GM23338 (cell line): Measurements from ENCODE around the gene NHSL1. TPM values are rescaled to one million over a fixed set of nuclear protein-coding genes. Genes with fewer than 3 reads are reported as not detected.

Experiments
- ATAC-seq: fragments of 200-7000 bp; cut with Tn5 transposase; 3 replicates; pipeline ENCODE4 v1.9.1; 2020
- DNase-seq: peaks from one replicate; pipeline ENCODE4 v3.0.0-alpha.2; 2015; ENCODE audit warnings: low spot score
- H2AFZ ChIP-seq: fragments of 200-600 bp; sonication (generic); 2 replicates; pipeline ENCODE4 v1.8.0; 2016; ENCODE audit warnings: antibody characterized with exemption, mild to moderate bottlenecking, moderate library complexity
- H3F3A ChIP-seq: fragments of 200-600 bp; sonication (generic); replicated peaks from 2 replicates; pipeline ENCODE4 v1.8.0; 2017; ENCODE audit warnings: antibody characterized with exemption, mixed run types, low read depth
- H3K27ac ChIP-seq: fragments of 200-600 bp; sonication (generic); 2 replicates; pipeline ENCODE4 v1.6.1; 2016; ENCODE audit warnings: low read depth
- H3K27me3 ChIP-seq: fragments of 200-600 bp; sonication (generic); 2 replicates; pipeline ENCODE4 v1.8.0; 2016; ENCODE audit warnings: mild to moderate bottlenecking, mixed run types, moderate library complexity; ENCODE audit not compliant: insufficient read depth
- H3K36me3 ChIP-seq: fragments of 200-600 bp; sonication (generic); 2 replicates; pipeline ENCODE4 v1.8.0; 2016; ENCODE audit warnings: mild to moderate bottlenecking; ENCODE audit not compliant: insufficient read depth
- H3K4me1 ChIP-seq: fragments of 200-600 bp; sonication (generic); 2 replicates; pipeline ENCODE4 v1.8.0; 2016; ENCODE audit warnings: mild to moderate bottlenecking, moderate library complexity; ENCODE audit not compliant: insufficient read depth
- H3K4me2 ChIP-seq: fragments of 200-600 bp; sonication (generic); 2 replicates; pipeline ENCODE4 v1.7.1; 2017; ENCODE audit warnings: mixed run types
- H3K4me3 ChIP-seq: fragments of 200-600 bp; sonication (generic); 2 replicates; pipeline ENCODE4 v1.6.1; 2016; ENCODE audit warnings: mixed run types
- H3K79me2 ChIP-seq: fragments of 200-600 bp; sonication (generic); replicated peaks from 2 replicates; pipeline ENCODE4 v1.8.0; 2017; ENCODE audit warnings: mild to moderate bottlenecking; ENCODE audit not compliant: insufficient read depth
- H3K9me2 ChIP-seq: fragments of 200-600 bp; sonication (generic); 2 replicates; pipeline ENCODE4 v1.8.0; 2017; ENCODE audit not compliant: insufficient read depth
- H4K20me1 ChIP-seq: fragments of 200-600 bp; sonication (generic); replicated peaks from 2 replicates; pipeline ENCODE4 v1.8.0; 2017; ENCODE audit warnings: mild to moderate bottlenecking; ENCODE audit not compliant: insufficient read depth
- H3K27ac Mint-ChIP-seq: 2 replicates; pipeline ENCODE4 v1.8.0; 2020; ENCODE audit warnings: inconsistent platforms, mild to moderate bottlenecking, moderate library complexity, mixed read lengths
- H3K27me3 Mint-ChIP-seq: 3 replicates; pipeline ENCODE4 v1.8.0; 2022; ENCODE audit warnings: low read depth, mild to moderate bottlenecking, moderate library complexity, mixed read lengths, inconsistent platforms; ENCODE audit not compliant: insufficient read depth, poor library complexity
- H3K36me3 Mint-ChIP-seq: 3 replicates; pipeline ENCODE4 v1.8.0; 2021; ENCODE audit warnings: low read depth, mild to moderate bottlenecking, inconsistent platforms, moderate library complexity, mixed read lengths
- H3K4me1 Mint-ChIP-seq: 3 replicates; pipeline ENCODE4 v1.8.0; 2020; ENCODE audit warnings: mild to moderate bottlenecking, inconsistent platforms, mixed read lengths
- H3K4me3 Mint-ChIP-seq: 3 replicates; pipeline ENCODE4 v1.8.0; 2021; ENCODE audit warnings: moderate library complexity, mild to moderate bottlenecking, inconsistent platforms, mixed read lengths
- H3K9me3 Mint-ChIP-seq: 3 replicates; pipeline ENCODE4 v1.8.0; 2020; ENCODE audit warnings: moderate library complexity, mild to moderate bottlenecking, inconsistent platforms, mixed read lengths
- CREB1 ChIP-seq: fragments of 250-450 bp; sonication (Bioruptor Pico); IDR thresholded peaks from 2 replicates; pipeline ENCODE4 v1.5.0; 2020; ENCODE audit warnings: low read depth, mild to moderate bottlenecking, moderate library complexity
- CTCF ChIP-seq, 2 experiments: fragments of 200-600 bp in 1 of 2; sonication (generic) in 1 of 2; conservative IDR thresholded peaks; 2 replicates each; pipeline versions ENCODE4 v1.5.1 to v1.6.1; 2016 to 2017; ENCODE audit warnings: antibody characterized with exemption in 2 of 2, low read depth in 2 of 2, mild to moderate bottlenecking in 2 of 2, moderate library complexity in 1 of 2
- EZH2 ChIP-seq: fragments of 200-600 bp; sonication (generic); IDR thresholded peaks from one replicate; pipeline ENCODE4 v1.8.0; 2017; ENCODE audit warnings: antibody characterized with exemption, mild to moderate bottlenecking, low read depth; ENCODE audit not compliant: unreplicated experiment
- EZH2phosphoT487 ChIP-seq: fragments of 200-600 bp; sonication (generic); IDR thresholded peaks from one replicate; pipeline ENCODE4 v1.8.1; 2018; ENCODE audit warnings: antibody characterized with exemption; ENCODE audit not compliant: unreplicated experiment
- JUNB ChIP-seq: IDR thresholded peaks from one replicate; pipeline ENCODE4 v1.6.1; 2016; ENCODE audit warnings: antibody characterized with exemption; ENCODE audit not compliant: unreplicated experiment
- REST ChIP-seq: IDR thresholded peaks from one replicate; pipeline ENCODE4 v1.6.1; 2018; ENCODE audit warnings: antibody characterized with exemption; ENCODE audit not compliant: unreplicated experiment
- STAT1 ChIP-seq: IDR thresholded peaks from one replicate; pipeline ENCODE4 v1.6.1; 2016; ENCODE audit warnings: antibody characterized with exemption; ENCODE audit not compliant: unreplicated experiment
- ZNF114 ChIP-seq: fragments of 250-450 bp; sonication (Bioruptor Pico); IDR thresholded peaks from 2 replicates; pipeline ENCODE4 v1.5.0; 2020; ENCODE audit warnings: mild to moderate bottlenecking, moderate library complexity
- ZNF462 ChIP-seq: fragments of 250-450 bp; sonication (Bioruptor Pico); IDR thresholded peaks from 2 replicates; pipeline ENCODE4 v1.5.0; 2020; ENCODE audit warnings: mild to moderate bottlenecking, moderate library complexity
- polyA plus RNA-seq: library from polyadenylated mRNA; unstranded; fragments of >200 nt; fragmentation: Nextera tagmentation; extraction: Ambion mirVana; gene quantifications from 2 replicates; pipeline ENCODE4 v1.2.1, GENCODE V29; 2016
- total RNA-seq: library from RNA; depleted of rRNA; stranded (reverse); fragments of >200 nt; shearing (Covaris generic); gene quantifications from 2 replicates; pipeline ENCODE4 v1.2.3, GENCODE V29; 2014

Gene NHSL1
- total and polyA plus RNA-seq, 2 experiments from 2014 or later, result 11.2 to 24.5 TPM

GRCh38 chr6:138524526-138524925 lies 25.2 kb upstream of the NHSL1 start:
- Histone ChIP-seq H3K4me2 (no peak overlapping the region), H2AFZ (no peak overlapping the region), H3K27me3 (no peaks in the 10 kb centered on the region), H3K79me2 (peaks cover 8% of the 10 kb centered on the region), H4K20me1 (no peaks in the 10 kb centered on the region), H3F3A (no peaks in the 10 kb centered on the region), H3K9me2 (no peaks in the 10 kb centered on the region), H3K27ac (no peak overlapping the region), H3K4me3 (no peak overlapping the region), H3K36me3 (no peaks in the 10 kb centered on the region), H3K4me1 (peaks cover 54% of the 10 kb centered on the region)
- DNase-seq (no peak), ATAC-seq (no peak)
- Mint-ChIP-seq H3K36me3 (no peaks in the 10 kb centered on the region; the same call in 2 of the 3 replicates), H3K4me3 (no peak overlapping the region), H3K27me3 (peaks cover 1% of the 10 kb centered on the region), H3K27ac (no peak overlapping the region), H3K9me3 (no peaks in the 10 kb centered on the region), H3K4me1 (peaks cover 49% of the 10 kb centered on the region)
- TF ChIP-seq CREB1 (CRISPR knock-in tag), result no peak
- TF ChIP-seq ZNF114 (CRISPR knock-in tag), result no peak
- TF ChIP-seq STAT1, result no peak
- TF ChIP-seq JUNB, result no peak
- TF ChIP-seq CTCF (conservative IDR thresholded peaks at IDR 0.05; ENCODE audit: low read depth in 2 of 2), result no peak
- TF ChIP-seq EZH2phosphoT487, result no peak
- no peak for TF ChIP-seq REST
- TF ChIP-seq EZH2, result no peak

GRCh38 chr6:138523347-138524210 lies 24.3 kb upstream of the NHSL1 start:
- no peaks in the 10 kb centered on the region for H3K36me3 ChIP-seq
- H3F3A ChIP-seq, result no peaks in the 10 kb centered on the region
- no peak overlapping the region for H3K4me3 Mint-ChIP-seq
- peaks cover 14% of the 10 kb centered on the region for H3K79me2 ChIP-seq
- H3K4me2 ChIP-seq, result no peak overlapping the region
- peaks cover 1% of the 10 kb centered on the region for H3K27me3 Mint-ChIP-seq
- no peak overlapping the region for H3K4me3 ChIP-seq
- H3K27ac Mint-ChIP-seq, result no peak overlapping the region
- H3K9me2 ChIP-seq, result no peaks in the 10 kb centered on the region
- peaks cover 42% of the 10 kb centered on the region for H3K4me1 Mint-ChIP-seq
- peaks cover 48% of the 10 kb centered on the region for H3K4me1 ChIP-seq
- no peak for TF ChIP-seq ZNF462 (CRISPR knock-in tag)
- TF ChIP-seq STAT1, result no peak
- no peaks in the 10 kb centered on the region for H3K9me3 Mint-ChIP-seq
- no peaks in the 10 kb centered on the region for H4K20me1 ChIP-seq
- H3K27me3 ChIP-seq, result no peaks in the 10 kb centered on the region
- H3K36me3 Mint-ChIP-seq, result no peaks in the 10 kb centered on the region; the same call in 2 of the 3 replicates
- ATAC-seq (no peak), DNase-seq (no peak)
- no peak overlapping the region for H3K27ac ChIP-seq
- H2AFZ ChIP-seq, result no peak overlapping the region
